Ramos (cell line): Measurements from ENCODE around the gene CD80.
"Not testable (repeated sequence)": the region's sequence is repeated elsewhere in the genome, so short reads cannot be mapped to it uniquely, and the experiment has no call there.

Source experiments
- in situ Hi-C: fragments of 300-500 bp; cut with MboI; formaldehyde crosslinking; loops from one replicate; pipeline ENCODE4 v1.14.3; 2022; ENCODE audit warnings: low sequenced_read_pairs; ENCODE audit not compliant: unreplicated experiment

CD80 gene

GRCh38 chr3:119585208-119585607 lies 25.8 kb upstream of the CD80 start:
- in situ Hi-C loops = no loop called here

GRCh38 chr3:119582178-119582577 lies 22.8 kb upstream of the CD80 start:
- in situ Hi-C loops = no loop called here

- in situ Hi-C loops = no loop called here
Measured at GRCh38 chr3:119580067-119580760, 20.8 kb upstream of the CD80 start.

GRCh38 chr3:119579366-119580066 lies 20.1 kb upstream of the CD80 start, which contains the start of gene ADPRH:
ADPRH (plus strand) TSS chr3:119579492; CDS start chr3:119582170, 2,678 bp downstream.
- in situ Hi-C loops = no loop called here

- in situ Hi-C loops = no loop called here
Measured at GRCh38 chr3:119575507-119575906, 16.1 kb upstream of the CD80 start.

GRCh38 chr3:119571688-119572087 lies 12.3 kb upstream of the CD80 start:
- in situ Hi-C loops = no loop called here

- in situ Hi-C loops = no loop called here
Measured at GRCh38 chr3:119571230-119571629, 11.8 kb upstream of the CD80 start.

GRCh38 chr3:119570229-119570628 lies 10.8 kb upstream of the CD80 start:
- in situ Hi-C loops = no loop called here

- in situ Hi-C loops = no loop called here
Measured at GRCh38 chr3:119569156-119569555, 9.7 kb upstream of the CD80 start.

- in situ Hi-C loops = not testable (repeated sequence)
Measured at GRCh38 chr3:119563334-119563733, 3.9 kb upstream of the CD80 start.

- in situ Hi-C loops = no loop called here
Measured at GRCh38 chr3:119562307-119562961, 3.0 kb upstream of the CD80 start.

- in situ Hi-C loops = no loop called here
Measured at GRCh38 chr3:119560160-119560559, 746 bp upstream of the CD80 start.

GRCh38 chr3:119558626-119559317 lies 642 bp downstream of the CD80 start:
- in situ Hi-C loops = no loop called here

- in situ Hi-C loops = no loop called here
Measured at GRCh38 chr3:119557877-119558269, 1.5 kb downstream of the CD80 start.

- in situ Hi-C loops = no loop called here
Measured at GRCh38 chr3:119557192-119557876, 2.1 kb downstream of the CD80 start.

GRCh38 chr3:119555929-119556328 lies 3.5 kb downstream of the CD80 start:
- in situ Hi-C loops = no loop called here

- in situ Hi-C loops = no loop called here
Measured at GRCh38 chr3:119555309-119555735, 4.1 kb downstream of the CD80 start.

- in situ Hi-C loops = no loop called here
Measured at GRCh38 chr3:119553823-119554415, 5.5 kb downstream of the CD80 start.

- in situ Hi-C loops = not testable (repeated sequence)
Measured at GRCh38 chr3:119552928-119553327, 6.5 kb downstream of the CD80 start.

GRCh38 chr3:119551598-119551997 lies 7.8 kb downstream of the CD80 start:
- in situ Hi-C loops = no loop called here
